ENCODE measurements around the gene SH3GL1. TPM values are rescaled to one million over a fixed set of nuclear protein-coding genes. Genes with fewer than 3 reads are reported as not detected.

The SH3GL1 gene
- total RNA-seq, 1 donor from 2014 or later, result 101 TPM

GRCh38 chr19:4391701-4392483 lies 8.5 kb downstream of the SH3GL1 start:
- no peak overlapping the region for H3K4me3 Mint-ChIP-seq (ENCODE audit: unreplicated experiment)
- DNase-seq (ENCODE audit: low read depth), result peak; percentile 82
- peaks cover 98% of the 10 kb centered on the region for H3K79me2 ChIP-seq (ENCODE audit: insufficient read depth, low read length)
- no peak overlapping the region for H2AFZ ChIP-seq (ENCODE audit: low read depth, low read length)
- H3K4me1 Mint-ChIP-seq (ENCODE audit: low read depth, unreplicated experiment), result peaks cover 47% of the 10 kb centered on the region
- H3K36me3 ChIP-seq (ENCODE audit: insufficient read depth, low read length), result peaks cover 3% of the 10 kb centered on the region
- peak overlapping the region; percentile 15 for H3K4me3 ChIP-seq (ENCODE audit: insufficient read depth, low read depth, low read length)
- TF ChIP-seq CTCF (IDR thresholded peaks at IDR 0.05; ENCODE audit: insufficient read depth, low read depth, low read length), result no peak
- TF ChIP-seq EZH2 (IDR thresholded peaks at IDR 0.05; ENCODE audit: insufficient read depth, low read length), result no peak
- no peaks in the 10 kb centered on the region for H3K27me3 Mint-ChIP-seq (ENCODE audit: low read depth, unreplicated experiment)
- peaks cover 41% of the 10 kb centered on the region for H3K4me1 ChIP-seq (ENCODE audit: insufficient read depth, low read length)
- H4K20me1 ChIP-seq (ENCODE audit: insufficient read depth, low read length), result peaks cover 92% of the 10 kb centered on the region
- peak overlapping the region; percentile 43 for H3K27ac ChIP-seq (ENCODE audit: low read depth, low read length)
- peaks cover 12% of the 10 kb centered on the region for H3K36me3 Mint-ChIP-seq (ENCODE audit: low read depth, unreplicated experiment)
- peak overlapping the region; percentile 66 for H3K9ac ChIP-seq (ENCODE audit: low read length)
- H3K27me3 ChIP-seq (ENCODE audit: insufficient read depth, low read length), result no peaks in the 10 kb centered on the region
- no peak for FAIRE-seq
- H3K4me2 ChIP-seq (ENCODE audit: low read length), result peak overlapping the region; percentile 86
- H3K27ac Mint-ChIP-seq (ENCODE audit: unreplicated experiment), result no peak overlapping the region
- peaks cover 2% of the 10 kb centered on the region for H3K9me3 Mint-ChIP-seq (ENCODE audit: unreplicated experiment)
- H3K9me3 ChIP-seq (ENCODE audit: insufficient read depth, low read depth, low read length), result no peaks in the 10 kb centered on the region

DNA sequence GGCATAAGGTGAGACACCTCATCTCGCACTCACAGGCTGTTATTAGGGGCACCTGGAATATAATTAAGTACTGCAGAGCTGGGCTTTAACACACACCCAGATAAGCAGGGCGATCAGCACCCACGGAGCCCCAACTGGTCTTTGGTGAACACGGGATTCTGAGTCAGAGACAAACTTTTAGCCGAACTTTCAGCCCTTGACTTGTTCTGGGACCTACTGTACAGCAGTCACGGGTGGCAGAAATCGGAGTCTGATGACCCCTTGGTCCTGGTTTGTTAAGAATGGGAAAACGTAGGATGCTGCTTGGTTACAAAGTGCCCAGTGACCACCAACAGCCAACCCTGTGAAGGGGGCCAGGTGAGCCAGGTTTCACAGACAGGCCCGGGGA lies 9.0 kb downstream of the SH3GL1 start:
- Histone ChIP-seq H3K9ac (ENCODE audit: low read length) (peak overlapping the region; percentile 66), H4K20me1 (ENCODE audit: insufficient read depth, low read length) (peaks cover 92% of the 10 kb centered on the region), H3K4me3 (ENCODE audit: insufficient read depth, low read depth, low read length) (peak overlapping the region; percentile 15), H3K79me2 (ENCODE audit: insufficient read depth, low read length) (peaks cover 98% of the 10 kb centered on the region), H3K9me3 (ENCODE audit: insufficient read depth, low read depth, low read length) (no peaks in the 10 kb centered on the region), H3K27ac (ENCODE audit: low read depth, low read length) (peak overlapping the region; percentile 43), H3K4me2 (ENCODE audit: low read length) (peak overlapping the region; percentile 86), H3K4me1 (ENCODE audit: insufficient read depth, low read length) (peaks cover 43% of the 10 kb centered on the region), H3K27me3 (ENCODE audit: insufficient read depth, low read length) (no peaks in the 10 kb centered on the region), H3K36me3 (ENCODE audit: insufficient read depth, low read length) (peaks cover 3% of the 10 kb centered on the region), H2AFZ (ENCODE audit: low read depth, low read length) (no peak overlapping the region)
- Mint-ChIP-seq H3K36me3 (ENCODE audit: low read depth, unreplicated experiment) (peaks cover 12% of the 10 kb centered on the region), H3K4me3 (ENCODE audit: unreplicated experiment) (no peak overlapping the region), H3K27me3 (ENCODE audit: low read depth, unreplicated experiment) (no peaks in the 10 kb centered on the region), H3K9me3 (ENCODE audit: unreplicated experiment) (peaks cover 2% of the 10 kb centered on the region), H3K27ac (ENCODE audit: unreplicated experiment) (no peak overlapping the region), H3K4me1 (ENCODE audit: low read depth, unreplicated experiment) (peaks cover 46% of the 10 kb centered on the region)
- no peak for FAIRE-seq
- no peak for TF ChIP-seq CTCF (IDR thresholded peaks at IDR 0.05; ENCODE audit: insufficient read depth, low read depth, low read length)
- TF ChIP-seq EZH2 (IDR thresholded peaks at IDR 0.05; ENCODE audit: insufficient read depth, low read length), result no peak
- DNase-seq (ENCODE audit: low read depth), result no peak
